Activated CD8-positive, alpha-beta memory T cell treated with anti-CD3 and anti-CD28 coated beads for 36 hours (primary cell): ENCODE results near the gene MYH15. TPM values are rescaled to one million over a fixed set of nuclear protein-coding genes. Genes with fewer than 3 reads are reported as not detected.

Source experiments
- CTCF ChIA-PET: fragments of 350-600 bp; sonication (Branson Sonifier 250); formaldehyde crosslinking; loops from one replicate; lab custom pipeline; 2021; ENCODE audit warnings: antibody characterized with exemption; lab: Charles Lee
- POLR2A ChIA-PET: fragments of 350-600 bp; sonication (Branson Sonifier 250); formaldehyde crosslinking; loops from one replicate; lab custom pipeline; 2021; ENCODE audit warnings: antibody characterized with exemption; lab: Charles Lee
- total RNA-seq, 2 experiments: library from RNA; stranded (reverse); gene quantifications; one replicate each; pipeline ENCODE4 v1.2.3, GENCODE V29; 2021

Gene MYH15
- total RNA-seq, 2 experiments from 2014 or later, result 0.11 to 0.17 TPM

- POLR2A ChIA-PET, result no interaction called here
- CTCF ChIA-PET, result no interaction called here
These were observed 69.3 kb downstream of the MYH15 start for GRCh38 chr3:108441071-108441507.

GRCh38 chr3:108438542-108438941 lies 71.9 kb downstream of the MYH15 start:
- CTCF ChIA-PET, result no interaction called here
- POLR2A ChIA-PET, result no interaction called here

- POLR2A ChIA-PET, result no interaction called here
These were observed 73.0 kb downstream of the MYH15 start for GRCh38 chr3:108437439-108437838.

GRCh38 chr3:108433928-108434327 lies 76.5 kb downstream of the MYH15 start:
- CTCF ChIA-PET, result no interaction called here
- POLR2A ChIA-PET, result no interaction called here

More at GRCh38 chr3:108437439-108437838, 73.0 kb downstream of the MYH15 start:
- CTCF ChIA-PET, result no interaction called here

DNA sequence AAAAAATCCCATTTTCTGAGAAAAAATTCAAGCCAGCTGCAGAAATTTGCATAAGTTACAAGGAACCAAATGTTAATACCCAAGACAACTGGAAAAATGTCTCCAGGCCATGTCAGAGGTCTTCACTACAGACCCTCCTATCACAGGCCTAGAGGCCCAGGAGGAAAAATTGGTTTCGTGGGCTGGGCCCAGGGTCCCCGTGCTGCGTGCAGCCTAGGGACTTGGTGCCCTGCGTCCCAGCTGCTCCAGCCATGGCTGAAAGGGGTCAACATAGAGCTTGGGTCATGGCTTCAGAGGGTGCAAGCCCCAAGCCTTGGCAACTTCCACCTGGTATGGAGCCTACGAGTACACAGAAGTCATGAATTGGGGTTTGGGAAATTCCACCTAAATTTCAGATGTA lies 78.0 kb downstream of the MYH15 start:
- CTCF ChIA-PET, result no interaction called here
- POLR2A ChIA-PET, result no interaction called here

- CTCF ChIA-PET, result interaction anchor here (0.6 kb wide), 1 partner anchor 9 kb away, joined by 3 read pairs; no protein-coding TSS in a partner anchor
- POLR2A ChIA-PET, result no interaction called here
These were observed 79.9 kb downstream of the MYH15 start for GRCh38 chr3:108430540-108430939.

DNA sequence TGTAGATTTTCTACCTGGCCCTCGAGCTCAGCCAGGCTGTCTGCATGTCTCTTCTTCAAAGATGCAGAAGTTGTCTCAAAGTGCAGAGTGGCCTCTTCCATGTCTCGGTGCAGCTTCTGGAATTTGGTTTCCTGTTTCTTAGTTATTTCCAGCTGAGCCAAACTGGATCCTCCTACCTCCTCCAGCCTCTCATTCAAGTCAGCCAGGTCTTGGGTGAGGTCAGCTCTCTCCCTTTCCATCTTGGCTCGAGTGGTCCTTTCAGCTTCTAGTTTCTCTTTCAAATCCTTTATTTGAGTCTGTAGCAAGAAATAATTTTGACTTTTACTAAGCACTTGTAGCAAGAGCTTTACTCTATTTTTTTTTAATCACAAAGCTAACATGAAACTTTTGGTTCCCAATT lies 81.8 kb downstream of the MYH15 start:
- POLR2A ChIA-PET, result no interaction called here
- CTCF ChIA-PET, result no interaction called here

DNA sequence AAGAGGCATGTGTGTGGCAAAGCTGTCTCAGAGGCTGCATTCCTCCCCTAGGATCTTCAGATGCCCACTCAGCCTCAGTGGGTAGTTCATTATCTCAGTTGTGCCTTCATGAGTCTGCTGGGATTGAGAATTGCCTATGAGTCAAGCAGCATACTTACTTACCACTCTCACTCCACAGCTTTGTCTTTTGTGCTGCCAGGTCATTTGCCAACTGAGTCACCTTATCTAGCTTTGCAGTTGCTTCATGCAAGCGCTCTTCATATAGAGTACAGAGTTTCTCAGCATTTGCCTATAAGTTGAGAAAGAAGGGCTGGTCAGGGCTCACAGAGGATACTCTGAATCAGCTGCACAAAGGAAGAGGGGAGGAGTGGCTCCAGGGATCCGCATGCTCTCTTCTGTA lies 89.5 kb downstream of the MYH15 start:
- ChIA-PET POLR2A (no interaction called here), CTCF (no interaction called here)

DNA sequence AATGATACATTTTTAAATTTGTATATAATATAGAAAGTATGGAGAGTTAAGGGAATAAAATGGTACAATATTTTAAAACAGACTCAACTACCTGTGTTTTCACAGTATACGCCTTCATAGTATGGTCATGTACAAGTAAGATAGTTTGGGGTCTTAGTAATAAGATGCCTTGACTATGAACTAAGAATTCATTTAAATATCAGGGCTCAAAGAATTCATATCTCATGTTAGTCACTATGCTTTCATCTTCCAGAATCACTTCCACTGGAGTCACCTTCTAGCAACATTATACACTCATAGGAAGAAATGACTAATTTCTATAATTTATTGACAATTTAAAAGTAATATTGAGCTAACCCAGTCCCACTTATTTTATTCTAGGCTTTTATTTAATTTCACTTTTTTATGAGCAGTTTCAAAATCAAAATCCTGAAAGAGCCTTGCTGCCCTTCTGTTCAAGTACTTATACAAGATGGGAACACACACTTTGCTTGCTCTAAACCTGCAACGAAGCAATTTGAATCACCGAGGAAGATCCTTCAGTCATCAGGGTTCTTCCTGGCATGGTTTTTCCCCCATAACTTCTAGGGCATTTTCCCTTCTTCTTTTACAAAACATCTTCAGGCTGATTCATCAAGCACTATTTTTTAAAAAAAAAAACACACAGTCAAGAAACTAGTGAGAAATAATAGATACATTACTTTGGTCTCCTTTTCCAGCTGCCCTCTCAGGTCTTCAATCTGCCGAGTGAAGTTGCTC lies 94.1 kb downstream of the MYH15 start:
- ChIA-PET POLR2A (no interaction called here), CTCF (no interaction called here)

DNA sequence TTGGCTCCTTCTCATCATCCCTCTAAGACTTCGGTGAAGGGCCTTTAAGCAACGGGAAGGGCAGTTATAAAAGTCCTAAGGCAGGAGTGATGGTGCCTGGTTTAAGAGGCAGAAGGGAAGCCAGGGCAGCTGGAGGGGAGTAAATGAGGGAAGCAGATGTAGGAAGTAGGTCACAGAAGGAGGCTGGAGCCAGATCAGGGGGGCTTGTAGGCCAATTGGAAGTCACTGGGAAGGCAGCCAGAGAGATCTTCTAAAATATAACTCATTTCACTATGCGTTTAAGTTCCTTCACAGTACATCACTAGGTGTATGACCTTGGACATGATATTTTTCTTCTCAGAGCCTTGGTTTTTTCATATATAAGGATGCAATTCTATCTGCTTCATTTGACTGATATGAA lies 94.7 kb downstream of the MYH15 start:
- POLR2A ChIA-PET, result no interaction called here
- CTCF ChIA-PET, result no interaction called here

DNA sequence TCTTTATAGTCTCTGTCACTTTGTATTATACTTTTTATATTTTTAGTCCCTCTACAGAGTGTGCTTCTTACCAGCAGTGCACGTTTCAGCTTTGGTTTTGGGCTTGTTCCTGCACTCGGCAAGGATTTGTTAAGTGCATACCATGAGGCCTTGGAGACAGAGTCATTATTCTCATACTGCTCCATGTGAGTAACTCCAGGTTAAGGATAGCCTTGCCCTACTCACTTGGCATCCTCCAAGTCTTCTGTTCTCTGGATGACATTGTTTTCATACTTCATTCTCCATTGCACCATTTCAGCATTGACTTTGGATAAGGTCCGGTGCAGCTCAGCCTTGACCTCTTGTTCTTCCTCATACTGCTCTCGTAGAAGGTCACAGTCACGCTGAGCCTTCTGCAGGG lies 96.4 kb downstream of the MYH15 start:
- CTCF ChIA-PET, result no interaction called here
- POLR2A ChIA-PET, result no interaction called here

- CTCF ChIA-PET, result no interaction called here
These were observed 98.2 kb downstream of the MYH15 start for GRCh38 chr3:108412121-108412750.

DNA sequence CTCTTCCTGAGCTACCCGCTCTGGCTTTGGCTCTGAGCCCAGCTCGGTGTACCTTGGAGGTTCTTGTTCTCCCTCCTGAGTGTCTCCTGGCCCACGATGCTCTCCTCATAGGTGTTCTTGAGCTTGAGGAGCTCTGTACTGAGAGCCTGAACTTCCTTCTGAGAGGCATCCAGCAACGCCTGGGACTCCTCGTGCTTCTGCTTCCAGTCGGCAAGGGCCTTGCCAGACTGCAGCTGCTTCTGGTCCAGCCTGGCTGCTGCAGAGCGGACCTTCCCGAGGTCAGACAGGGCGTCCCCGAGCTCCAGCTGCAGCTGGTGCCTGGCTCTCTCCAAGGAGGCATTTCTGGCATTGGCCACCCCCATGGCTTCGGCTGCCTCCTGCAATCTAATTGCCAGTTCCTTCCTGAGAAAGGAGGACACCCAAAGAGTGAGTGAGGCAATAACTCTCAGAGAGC lies 99.8 kb downstream of the MYH15 start:
- ChIA-PET POLR2A (interaction anchor here (0.6 kb wide), 1 partner anchor 124 kb away, joined by 3 read pairs; no protein-coding TSS in a partner anchor), CTCF (no interaction called here)

More at GRCh38 chr3:108412121-108412750, 98.2 kb downstream of the MYH15 start:
- POLR2A ChIA-PET, result no interaction called here

GRCh38 chr3:108409800-108410178 lies 100.6 kb downstream of the MYH15 start:
- ChIA-PET CTCF (no interaction called here), POLR2A (no interaction called here)

- ChIA-PET POLR2A (no interaction called here), CTCF (no interaction called here)
These were observed 101.3 kb downstream of the MYH15 start for GRCh38 chr3:108408883-108409799.

DNA sequence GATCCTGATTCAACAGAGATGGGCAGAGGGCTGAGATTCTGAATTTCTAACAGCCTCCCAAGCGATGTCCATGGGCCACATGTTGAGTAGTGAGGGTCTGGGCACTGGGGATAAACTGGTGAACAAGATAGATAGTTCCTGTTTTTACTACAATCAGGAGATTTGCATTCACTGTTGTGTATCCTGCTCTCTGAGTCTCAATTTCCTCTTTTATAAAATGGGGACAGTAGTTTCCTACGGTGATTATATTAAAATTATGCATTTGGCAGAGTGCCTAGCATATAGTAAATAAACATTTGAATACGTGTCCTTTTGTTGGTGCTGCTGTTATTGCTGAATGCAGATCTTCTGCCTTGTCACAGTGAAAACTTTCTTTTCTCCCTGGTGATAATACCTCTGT lies 102.5 kb downstream of the MYH15 start:
- POLR2A ChIA-PET, result no interaction called here
- CTCF ChIA-PET, result no interaction called here

- POLR2A ChIA-PET, result no interaction called here
- CTCF ChIA-PET, result interaction anchor here (1.1 to 2.1 kb wide), 3 partner anchors 18 to 285 kb away, joined by 3 to 10 read pairs (median 3); no protein-coding TSS in a partner anchor
These were observed 103.7 kb downstream of the MYH15 start for GRCh38 chr3:108406661-108407206.

GRCh38 chr3:108406063-108406660 lies 104.2 kb downstream of the MYH15 start:
- POLR2A ChIA-PET, result no interaction called here

DNA sequence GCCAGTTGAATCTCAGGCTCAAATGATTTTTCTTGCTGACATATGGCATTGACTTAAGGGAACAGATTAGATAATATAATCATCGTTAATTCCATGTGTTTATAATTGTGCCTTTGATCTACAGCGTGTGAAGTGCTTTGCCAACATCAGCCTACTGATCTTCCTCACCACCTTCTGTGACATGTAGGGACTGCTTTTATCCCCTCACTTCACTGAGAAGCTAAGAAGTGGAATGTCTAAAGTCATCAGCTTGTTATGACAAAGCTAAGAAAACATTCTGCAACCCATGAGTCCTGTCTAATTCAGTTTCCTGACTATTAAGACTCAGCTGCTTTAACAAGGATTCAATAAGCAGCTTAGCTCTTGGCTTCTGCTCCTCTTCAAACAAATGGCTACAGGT lies 106.0 kb downstream of the MYH15 start:
- POLR2A ChIA-PET, result no interaction called here
- CTCF ChIA-PET, result no interaction called here

More at GRCh38 chr3:108406063-108406660, 104.2 kb downstream of the MYH15 start:
- CTCF ChIA-PET, result interaction anchor here (0.9 to 2.1 kb wide), 5 partner anchors 18 to 479 kb away, joined by 3 to 10 read pairs (median 3); no protein-coding TSS in a partner anchor
